GM13976 (cell line): ENCODE results near the gene OR52K2.
"Not testable (repeated sequence)": the region's sequence is repeated elsewhere in the genome, so short reads cannot be mapped to it uniquely, and the experiment has no call there.

Source experiments
- DNase-seq: peaks from one replicate; pipeline ENCODE4 v3.0.0; 2012; ENCODE audit warnings: low spot score
- in situ Hi-C: fragments of 300-500 bp; cut with MboI; formaldehyde crosslinking; loops from one replicate; pipeline ENCODE4 v1.12.0; 2022; ENCODE audit warnings: low sequenced_read_pairs, mixed read lengths, inconsistent platforms; ENCODE audit not compliant: unreplicated experiment
- TF ChIP-seq, protein P1 (sequence below): IDR thresholded peaks from 2 replicates; pipeline ENCODE4 v1.5.1; 2012; ENCODE audit warnings: borderline replicate concordance, mild to moderate bottlenecking; ENCODE audit not compliant: insufficient read depth; ENCODE audit errors: extremely low read depth, missing control alignments, control extremely low read depth

The OR52K2 gene

DNA sequence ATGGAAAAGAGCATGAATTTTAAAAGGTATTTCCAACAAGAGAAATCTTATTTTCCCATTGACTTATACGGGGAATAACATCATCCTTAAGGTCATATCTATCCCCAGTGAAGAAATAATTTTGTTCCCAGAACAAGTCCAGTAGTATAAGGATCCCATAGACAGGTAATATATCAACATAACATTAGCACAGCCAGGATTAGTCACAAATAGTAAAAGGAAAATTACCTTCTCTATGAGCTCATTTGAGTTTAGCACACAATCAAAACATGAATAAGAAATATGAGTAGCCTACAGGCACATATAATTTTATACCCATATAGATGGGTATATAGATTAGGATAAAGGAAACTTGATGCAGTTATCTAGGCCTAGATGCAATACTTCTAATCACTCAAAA is 30.5 kb downstream of the OR52K2 start:
- in situ Hi-C loops, result no loop called here
- TF ChIP-seq, protein P1, sequence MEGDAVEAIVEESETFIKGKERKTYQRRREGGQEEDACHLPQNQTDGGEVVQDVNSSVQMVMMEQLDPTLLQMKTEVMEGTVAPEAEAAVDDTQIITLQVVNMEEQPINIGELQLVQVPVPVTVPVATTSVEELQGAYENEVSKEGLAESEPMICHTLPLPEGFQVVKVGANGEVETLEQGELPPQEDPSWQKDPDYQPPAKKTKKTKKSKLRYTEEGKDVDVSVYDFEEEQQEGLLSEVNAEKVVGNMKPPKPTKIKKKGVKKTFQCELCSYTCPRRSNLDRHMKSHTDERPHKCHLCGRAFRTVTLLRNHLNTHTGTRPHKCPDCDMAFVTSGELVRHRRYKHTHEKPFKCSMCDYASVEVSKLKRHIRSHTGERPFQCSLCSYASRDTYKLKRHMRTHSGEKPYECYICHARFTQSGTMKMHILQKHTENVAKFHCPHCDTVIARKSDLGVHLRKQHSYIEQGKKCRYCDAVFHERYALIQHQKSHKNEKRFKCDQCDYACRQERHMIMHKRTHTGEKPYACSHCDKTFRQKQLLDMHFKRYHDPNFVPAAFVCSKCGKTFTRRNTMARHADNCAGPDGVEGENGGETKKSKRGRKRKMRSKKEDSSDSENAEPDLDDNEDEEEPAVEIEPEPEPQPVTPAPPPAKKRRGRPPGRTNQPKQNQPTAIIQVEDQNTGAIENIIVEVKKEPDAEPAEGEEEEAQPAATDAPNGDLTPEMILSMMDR, result no peak
- DNase-seq, result no peak

DNA sequence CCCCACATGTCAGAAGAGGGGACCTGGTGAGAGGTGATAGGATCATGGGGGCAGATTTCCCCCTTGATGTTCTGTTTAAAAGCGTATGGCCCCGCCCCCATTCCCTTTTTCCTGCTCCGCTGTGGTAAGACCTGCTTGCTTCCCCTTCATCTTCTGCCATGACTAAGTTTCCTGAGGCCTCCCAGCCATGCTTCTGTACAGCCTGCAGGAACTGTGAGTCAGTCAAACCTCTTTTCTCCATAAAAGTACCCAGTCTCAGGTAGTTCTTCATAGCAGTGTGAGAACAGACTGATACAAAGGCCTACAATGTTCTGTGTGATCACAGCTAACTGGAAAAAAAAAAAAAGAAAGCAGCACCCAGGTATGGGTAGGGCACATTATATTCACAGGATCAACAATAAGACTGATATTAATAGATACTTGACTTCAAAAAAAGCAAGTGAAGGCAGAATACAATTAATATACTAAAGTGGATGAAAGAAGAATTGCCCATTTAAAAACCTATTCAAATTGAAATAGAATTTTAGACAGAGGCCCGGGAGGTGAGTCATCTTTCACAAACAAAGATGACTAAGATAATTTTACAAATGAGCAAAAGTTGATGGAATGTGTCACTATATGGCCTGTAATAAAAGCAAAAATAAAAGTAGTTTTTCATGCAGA is 31.6 kb downstream of the OR52K2 start:
- TF ChIP-seq, protein P1, result no peak
- DNase-seq, result no peak
- in situ Hi-C loops, result no loop called here

DNA sequence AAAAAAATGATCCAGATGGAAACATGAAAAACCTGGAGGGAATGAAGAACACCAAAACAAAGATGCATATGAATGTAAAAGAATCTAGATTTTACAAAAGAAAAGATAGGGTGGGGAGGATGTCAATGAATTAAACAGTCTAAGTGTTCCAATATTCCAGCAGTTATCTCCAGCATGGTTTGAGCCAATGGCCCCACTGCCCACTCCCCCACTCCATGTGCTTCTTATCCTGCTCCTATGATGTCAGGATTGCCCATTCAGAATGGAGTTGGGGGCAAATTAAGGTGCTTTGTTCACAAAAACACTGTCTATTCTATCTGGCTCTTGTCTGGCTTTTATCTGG is 32.1 kb downstream of the OR52K2 start:
- DNase-seq, result no peak
- in situ Hi-C loops, result no loop called here
- TF ChIP-seq, protein P1, result no peak

- DNase-seq, result no peak
- TF ChIP-seq, protein P1, result no peak
- in situ Hi-C loops, result no loop called here
These were observed 33.4 kb downstream of the OR52K2 start, which contains the start of gene OR52K1 for GRCh38 chr11:4482445-4482844. OR52K1 (plus strand) TSS chr11:4482646; CDS start chr11:4488901, 6,255 bp downstream.

- no peak for DNase-seq
- TF ChIP-seq, protein P1, result no peak
- in situ Hi-C loops, result no loop called here
These were observed 35.2 kb downstream of the OR52K2 start for GRCh38 chr11:4484310-4484709.

DNA sequence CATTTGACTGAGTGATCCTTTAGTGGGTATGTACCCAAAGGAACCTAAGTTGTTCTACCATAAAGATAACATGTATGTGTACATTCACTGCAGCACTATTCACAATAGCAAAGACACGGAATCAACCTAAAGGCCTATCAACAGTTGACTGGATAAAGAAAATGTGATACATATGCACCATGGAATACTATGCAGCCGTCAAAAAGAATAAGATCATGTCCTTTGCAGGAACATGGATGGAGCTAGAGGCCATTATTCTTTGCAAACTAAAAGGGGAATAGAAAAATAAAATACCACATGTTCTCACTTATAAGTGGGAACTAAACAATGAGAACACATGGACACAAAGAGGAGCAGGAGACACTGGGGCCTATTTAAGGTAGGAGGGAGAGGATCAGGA is 42.3 kb downstream of the OR52K2 start:
- DNase-seq, in situ Hi-C loops: not testable (repeated sequence)

GRCh38 chr11:4491878-4492606 is 42.9 kb downstream of the OR52K2 start:
- DNase-seq, result no peak
- TF ChIP-seq, protein P1, result no peak
- in situ Hi-C loops, result no loop called here
